A549 (cell line): ENCODE data around the gene ENPP7.

Experiments used
- CTCF ChIP-seq: fragments of >200 bp; sonication (Bioruptor Twin); formaldehyde crosslinking; IDR thresholded peaks from 3 replicates; pipeline ENCODE4 v1.5.1; 2016
- EHF ChIP-seq: fragments of 250-450 bp; sonication (Bioruptor Pico); IDR thresholded peaks from 2 replicates; pipeline ENCODE4 v1.5.0; 2020; ENCODE audit warnings: mild to moderate bottlenecking
- KDM5A ChIP-seq: fragments of 200-600 bp; sonication (generic); IDR thresholded peaks from 2 replicates; pipeline ENCODE4 v1.6.1; 2016; ENCODE audit warnings: antibody characterized with exemption, mild to moderate bottlenecking
- POLR2A ChIP-seq: IDR thresholded peaks from 2 replicates; pipeline ENCODE4 v1.6.1; 2012; ENCODE audit warnings: mild to moderate bottlenecking, low read length
- ZC3H11A ChIP-seq: fragments of 450-650 bp; IDR thresholded peaks from 2 replicates; pipeline ENCODE4 v1.6.1; 2014; ENCODE audit warnings: antibody characterized with exemption, mild to moderate bottlenecking
- TF ChIP-seq, protein P1 (sequence below): fragments of 200-600 bp; sonication (generic); IDR thresholded peaks from 2 replicates; pipeline ENCODE4 v1.6.1; 2016; ENCODE audit warnings: antibody characterized with exemption, mild to moderate bottlenecking, moderate library complexity

GRCh38 chr17:79783891-79784290, 53.1 kb downstream of the ENPP7 start:
- TF ChIP-seq POLR2A (no peak), CTCF (no peak), KDM5A (no peak), ZC3H11A (no peak), EHF (CRISPR knock-in tag) (no peak)
- TF ChIP-seq, protein P1, sequence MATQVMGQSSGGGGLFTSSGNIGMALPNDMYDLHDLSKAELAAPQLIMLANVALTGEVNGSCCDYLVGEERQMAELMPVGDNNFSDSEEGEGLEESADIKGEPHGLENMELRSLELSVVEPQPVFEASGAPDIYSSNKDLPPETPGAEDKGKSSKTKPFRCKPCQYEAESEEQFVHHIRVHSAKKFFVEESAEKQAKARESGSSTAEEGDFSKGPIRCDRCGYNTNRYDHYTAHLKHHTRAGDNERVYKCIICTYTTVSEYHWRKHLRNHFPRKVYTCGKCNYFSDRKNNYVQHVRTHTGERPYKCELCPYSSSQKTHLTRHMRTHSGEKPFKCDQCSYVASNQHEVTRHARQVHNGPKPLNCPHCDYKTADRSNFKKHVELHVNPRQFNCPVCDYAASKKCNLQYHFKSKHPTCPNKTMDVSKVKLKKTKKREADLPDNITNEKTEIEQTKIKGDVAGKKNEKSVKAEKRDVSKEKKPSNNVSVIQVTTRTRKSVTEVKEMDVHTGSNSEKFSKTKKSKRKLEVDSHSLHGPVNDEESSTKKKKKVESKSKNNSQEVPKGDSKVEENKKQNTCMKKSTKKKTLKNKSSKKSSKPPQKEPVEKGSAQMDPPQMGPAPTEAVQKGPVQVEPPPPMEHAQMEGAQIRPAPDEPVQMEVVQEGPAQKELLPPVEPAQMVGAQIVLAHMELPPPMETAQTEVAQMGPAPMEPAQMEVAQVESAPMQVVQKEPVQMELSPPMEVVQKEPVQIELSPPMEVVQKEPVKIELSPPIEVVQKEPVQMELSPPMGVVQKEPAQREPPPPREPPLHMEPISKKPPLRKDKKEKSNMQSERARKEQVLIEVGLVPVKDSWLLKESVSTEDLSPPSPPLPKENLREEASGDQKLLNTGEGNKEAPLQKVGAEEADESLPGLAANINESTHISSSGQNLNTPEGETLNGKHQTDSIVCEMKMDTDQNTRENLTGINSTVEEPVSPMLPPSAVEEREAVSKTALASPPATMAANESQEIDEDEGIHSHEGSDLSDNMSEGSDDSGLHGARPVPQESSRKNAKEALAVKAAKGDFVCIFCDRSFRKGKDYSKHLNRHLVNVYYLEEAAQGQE, result no peak
